Measurements from ENCODE around the gene PYGL.

DNA sequence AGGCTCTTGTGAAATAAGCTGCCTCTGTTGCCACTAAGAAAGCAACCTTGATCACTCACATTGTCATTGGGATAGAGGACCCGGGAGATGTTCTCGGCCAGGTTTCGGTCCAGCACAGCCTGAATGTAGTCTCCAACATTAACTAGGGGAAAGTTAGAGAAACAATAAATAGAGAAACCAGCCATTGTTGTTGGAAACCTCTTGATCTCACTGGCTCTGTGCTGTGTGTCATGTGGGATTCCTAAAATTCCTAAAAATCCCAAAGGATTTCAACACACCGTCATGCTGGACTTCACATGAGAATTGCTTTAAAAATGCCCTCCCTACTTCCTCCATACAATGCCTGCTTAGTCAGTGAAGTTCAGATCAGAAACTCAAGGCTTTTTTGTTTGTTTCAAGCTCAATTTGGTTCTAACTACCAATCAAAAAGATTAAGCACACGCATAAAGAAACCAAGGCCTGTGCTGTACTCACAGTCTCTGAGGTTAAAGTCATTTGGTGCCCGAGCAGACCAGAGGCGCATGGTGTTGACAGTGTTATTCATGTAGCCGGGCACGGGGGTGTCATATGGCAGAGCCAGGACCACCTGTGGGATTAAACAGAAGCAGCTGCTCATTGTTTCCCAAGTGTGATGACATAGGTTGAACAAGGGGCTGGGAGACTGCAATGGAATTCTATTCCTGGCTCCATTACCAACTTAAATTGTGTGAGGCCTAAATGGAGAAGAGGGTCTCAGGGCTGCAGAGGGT is 23.6 kb downstream of the PYGL start:
- TF ChIP-seq POLR2A (IDR thresholded peaks at IDR 0.05), result no peak
- TF ChIP-seq, protein P1, sequence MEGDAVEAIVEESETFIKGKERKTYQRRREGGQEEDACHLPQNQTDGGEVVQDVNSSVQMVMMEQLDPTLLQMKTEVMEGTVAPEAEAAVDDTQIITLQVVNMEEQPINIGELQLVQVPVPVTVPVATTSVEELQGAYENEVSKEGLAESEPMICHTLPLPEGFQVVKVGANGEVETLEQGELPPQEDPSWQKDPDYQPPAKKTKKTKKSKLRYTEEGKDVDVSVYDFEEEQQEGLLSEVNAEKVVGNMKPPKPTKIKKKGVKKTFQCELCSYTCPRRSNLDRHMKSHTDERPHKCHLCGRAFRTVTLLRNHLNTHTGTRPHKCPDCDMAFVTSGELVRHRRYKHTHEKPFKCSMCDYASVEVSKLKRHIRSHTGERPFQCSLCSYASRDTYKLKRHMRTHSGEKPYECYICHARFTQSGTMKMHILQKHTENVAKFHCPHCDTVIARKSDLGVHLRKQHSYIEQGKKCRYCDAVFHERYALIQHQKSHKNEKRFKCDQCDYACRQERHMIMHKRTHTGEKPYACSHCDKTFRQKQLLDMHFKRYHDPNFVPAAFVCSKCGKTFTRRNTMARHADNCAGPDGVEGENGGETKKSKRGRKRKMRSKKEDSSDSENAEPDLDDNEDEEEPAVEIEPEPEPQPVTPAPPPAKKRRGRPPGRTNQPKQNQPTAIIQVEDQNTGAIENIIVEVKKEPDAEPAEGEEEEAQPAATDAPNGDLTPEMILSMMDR (IDR thresholded peaks at IDR 0.05), result no peak
